HCEC 1CT (cell line): ENCODE results near the gene C19orf44.

Experiments
- DNase-seq: peaks from one replicate; pipeline ENCODE4 v3.0.0-alpha.2; 2017

Gene C19orf44

GRCh38 chr19:16518483-16519229, 22.5 kb downstream of the C19orf44 start:
- no peak for DNase-seq

GRCh38 chr19:16519230-16519687, 23.1 kb downstream of the C19orf44 start:
- DNase-seq = no peak

GRCh38 chr19:16520074-16520973, 24.1 kb downstream of the C19orf44 start:
- no peak for DNase-seq

GRCh38 chr19:16520986-16521624, 24.9 kb downstream of the C19orf44 start:
- no peak for DNase-seq

GRCh38 chr19:16521715-16522289, 25.6 kb downstream of the C19orf44 start:
- no peak for DNase-seq

- no peak for DNase-seq
Measured at GRCh38 chr19:16522559-16523377, 26.6 kb downstream of the C19orf44 start.

GRCh38 chr19:16524991-16525734, 29.0 kb downstream of the C19orf44 start:
- DNase-seq = no peak

- DNase-seq = no peak
Measured at GRCh38 chr19:16525751-16526481, 29.7 kb downstream of the C19orf44 start.

- no peak for DNase-seq
Measured at GRCh38 chr19:16527334-16527935, 31.2 kb downstream of the C19orf44 start.

- no peak for DNase-seq
Measured at GRCh38 chr19:16527971-16528521, 31.9 kb downstream of the C19orf44 start.

GRCh38 chr19:16529466-16530144, 33.4 kb downstream of the C19orf44 start:
- DNase-seq = no peak

GRCh38 chr19:16530540-16531379, 34.6 kb downstream of the C19orf44 start:
- no peak for DNase-seq

GRCh38 chr19:16531380-16531669, 35.1 kb downstream of the C19orf44 start:
- no peak for DNase-seq

- no peak for DNase-seq
Measured at GRCh38 chr19:16532440-16533234, 36.4 kb downstream of the C19orf44 start.

- DNase-seq = no peak
Measured at GRCh38 chr19:16535381-16535780, 39.2 kb downstream of the C19orf44 start.

- no peak for DNase-seq
Measured at GRCh38 chr19:16536130-16536529, 39.9 kb downstream of the C19orf44 start.

- DNase-seq = no peak
Measured at GRCh38 chr19:16537111-16537510, 40.9 kb downstream of the C19orf44 start.

GRCh38 chr19:16540948-16541347, 44.8 kb downstream of the C19orf44 start:
- no peak for DNase-seq
